Activated naive CD4-positive, alpha-beta T cell (primary cell): ENCODE measurements around the gene ABCB8.

Experiments
- DNase-seq, 4 experiments: peaks; one replicate each; lab custom pipeline; 2025; lab: John Stamatoyannopoulos, UW

The ABCB8 gene

GRCh38 chr7:151087245-151088018 is 59.2 kb downstream of the ABCB8 start:
- no peak for DNase-seq

- no peak for DNase-seq
Observed at GRCh38 chr7:151088019-151088855, 60.0 kb downstream of the ABCB8 start.

GRCh38 chr7:151088856-151089699 is 60.8 kb downstream of the ABCB8 start:
- DNase-seq, result no peak

GRCh38 chr7:151089893-151090730 is 61.9 kb downstream of the ABCB8 start:
- DNase-seq, result no peak

DNA sequence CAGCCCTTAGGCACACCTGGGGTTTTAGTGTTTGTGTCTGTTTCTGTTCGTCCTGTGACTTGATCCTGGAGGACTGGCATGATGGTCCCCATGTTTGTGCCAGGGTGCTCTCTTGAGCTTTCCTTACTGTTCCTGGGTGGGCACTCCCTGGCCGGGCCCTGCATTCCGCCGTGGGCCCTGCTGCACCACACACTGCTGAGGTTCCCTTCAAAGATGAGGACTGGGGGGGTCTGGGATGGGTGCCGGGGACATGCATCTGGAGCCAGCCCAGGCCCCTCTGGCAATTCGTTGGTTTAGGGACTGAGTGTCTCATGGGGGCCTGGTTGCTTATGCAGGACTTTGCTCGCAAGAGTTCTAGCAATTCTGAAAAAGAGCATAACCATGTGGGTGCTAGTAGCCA is 62.8 kb downstream of the ABCB8 start:
- DNase-seq, result no peak

GRCh38 chr7:151091431-151091830 is 63.2 kb downstream of the ABCB8 start:
- DNase-seq, result no peak

- no peak for DNase-seq
Observed at GRCh38 chr7:151091988-151092387, 63.7 kb downstream of the ABCB8 start.

DNA sequence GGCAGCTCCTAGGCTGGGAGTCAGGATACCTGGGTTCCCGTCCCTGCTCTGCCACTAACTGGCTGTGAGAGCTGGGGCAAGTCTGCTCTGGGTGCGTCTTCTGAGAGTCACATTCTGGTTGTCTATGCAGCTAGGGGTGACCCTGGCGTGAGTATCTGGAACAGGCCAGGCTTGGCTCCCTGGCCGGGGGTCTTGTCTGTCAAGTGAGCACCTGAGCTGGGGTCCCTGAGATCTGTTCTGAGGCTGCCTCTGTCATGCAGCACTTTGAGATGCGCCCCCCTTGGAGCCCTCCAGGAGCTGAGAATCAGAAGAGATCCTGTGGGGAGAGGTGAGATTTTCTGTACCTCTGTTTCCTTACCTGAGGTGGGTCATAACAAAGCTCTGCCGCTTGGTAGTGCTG is 65.5 kb downstream of the ABCB8 start:
- no peak for DNase-seq

DNA sequence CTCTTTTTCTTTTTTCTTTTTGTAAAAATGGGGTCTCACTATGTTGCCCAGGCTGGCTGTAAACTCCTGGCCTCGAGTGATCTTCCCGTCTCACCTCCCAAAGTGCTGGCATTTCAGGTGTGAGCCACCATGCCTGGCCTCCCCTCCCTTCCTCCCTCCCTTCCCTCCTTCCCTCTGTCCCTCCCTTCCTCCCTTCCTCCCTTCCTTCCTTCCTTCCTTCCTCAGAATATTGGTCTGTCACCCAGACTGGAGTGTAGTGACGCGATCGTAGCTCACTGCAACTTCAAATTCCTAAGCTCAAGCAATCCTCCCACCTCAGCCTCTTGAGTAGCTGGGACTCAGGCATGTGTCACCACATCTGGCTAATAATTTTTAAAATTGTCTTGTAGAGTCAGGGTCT is 66.4 kb downstream of the ABCB8 start:
- DNase-seq, result no peak

GRCh38 chr7:151095123-151095797 is 67.0 kb downstream of the ABCB8 start:
- no peak for DNase-seq

DNA sequence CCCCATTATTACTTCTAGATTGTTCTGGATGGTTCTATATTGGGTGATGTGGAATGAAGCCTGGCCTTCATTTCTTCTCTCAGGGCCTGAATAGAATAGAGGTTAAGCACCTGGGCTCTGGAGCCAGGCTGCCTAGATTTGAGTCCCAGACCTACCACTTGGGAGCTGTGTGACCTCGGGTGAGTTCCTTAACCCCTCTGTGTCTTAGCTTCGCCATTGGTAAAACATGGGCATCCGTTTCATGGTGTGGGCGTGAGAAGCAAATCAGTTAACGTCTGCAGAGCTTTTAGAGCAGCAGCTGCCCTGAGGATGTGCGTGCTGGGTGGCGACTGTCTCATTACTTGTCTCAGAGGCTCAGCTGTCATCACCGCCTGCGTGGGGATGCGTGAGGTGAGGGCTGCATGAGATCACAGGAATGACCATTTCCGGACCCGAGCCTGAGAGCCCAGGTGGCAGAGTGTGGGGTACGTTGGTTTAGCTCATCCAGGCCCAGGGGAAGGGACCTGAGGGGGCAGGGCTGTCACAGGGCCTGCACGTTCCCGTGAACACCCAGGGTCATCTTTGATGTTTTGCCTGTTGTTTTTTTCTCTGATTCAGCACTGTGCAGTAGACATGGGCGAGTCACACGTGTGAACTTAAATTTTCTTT is 67.7 kb downstream of the ABCB8 start:
- DNase-seq, result no peak
